Stomach (tissue), 4 donors: ENCODE data around the gene CRYGA.

Experiments used
- CTCF ChIP-seq, 7 experiments: fragments of 450-650 bp in 4 of 7; fragments of 200-600 bp in 3 of 7; sonication (generic) in 3 of 7; IDR thresholded peaks; one replicate each; pipeline ENCODE4 v1.5.1; 2016 to 2019; ENCODE audit warnings: antibody characterized with exemption in 7 of 7, control low read depth in 2 of 7, mild to moderate bottlenecking in 1 of 7
- EP300 ChIP-seq: sonication (generic); formaldehyde crosslinking; IDR thresholded peaks from one replicate; pipeline ENCODE4 v1.6.1; 2017; ENCODE audit warnings: antibody characterized with exemption
- POLR2A ChIP-seq, 4 donors: fragments of 450-650 bp; IDR thresholded peaks; one replicate each; pipeline ENCODE4 v1.6.1; 2016; ENCODE audit warnings: antibody characterized with exemption in 4 of 4, control low read depth in 2 of 4, mild to moderate bottlenecking in 1 of 4, moderate library complexity in 1 of 4
- POLR2AphosphoS5 ChIP-seq, 3 donors: sonication (generic); formaldehyde crosslinking; IDR thresholded peaks; one replicate each; pipeline ENCODE4 v1.6.1; 2016; ENCODE audit warnings: antibody characterized with exemption in 3 of 3

DNA sequence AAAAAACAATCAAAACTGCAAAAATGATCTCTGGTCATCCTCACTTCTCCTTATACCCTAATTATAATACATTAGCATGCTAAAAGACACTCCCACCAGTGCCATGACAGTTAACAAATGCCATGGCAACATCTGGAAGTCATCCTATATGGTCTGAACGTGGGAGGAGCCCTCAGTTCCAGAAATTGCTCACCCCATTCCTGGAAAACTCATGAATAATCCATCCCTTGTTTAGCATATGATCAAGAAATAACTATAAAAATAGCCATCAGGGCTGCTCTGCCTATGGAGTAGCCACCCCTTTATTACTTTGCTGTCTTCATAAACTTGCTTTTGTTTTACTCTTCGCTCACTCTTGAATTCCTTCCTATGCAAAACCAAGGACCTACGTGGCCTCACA, 32.1 kb upstream of the CRYGA start:
- TF ChIP-seq CTCF (IDR thresholded peaks at IDR 0.05) (no peak), POLR2AphosphoS5 (IDR thresholded peaks at IDR 0.05) (no peak), POLR2A (IDR thresholded peaks at IDR 0.05) (no peak), EP300 (no peak)
